Activated T-cell treated with anti-CD3 and anti-CD28 coated beads for 48 hours (primary cell): ENCODE data around the gene COPZ1.
"Not testable (repeated sequence)": the region's sequence is repeated elsewhere in the genome, so short reads cannot be mapped to it uniquely, and the experiment has no call there.

Source experiments
- DNase-seq: peaks from one replicate; pipeline ENCODE4 v3.0.0-alpha.2; 2020; ENCODE audit warnings: low read depth

The COPZ1 gene

GRCh38 chr12:54333420-54334034 lies 8.6 kb downstream of the COPZ1 start:
- no peak for DNase-seq

GRCh38 chr12:54337280-54337842 lies 12.4 kb downstream of the COPZ1 start:
- DNase-seq = no peak

GRCh38 chr12:54337854-54338650 lies 13.1 kb downstream of the COPZ1 start:
- DNase-seq = no peak

- DNase-seq = no peak
These were observed 13.9 kb downstream of the COPZ1 start for GRCh38 chr12:54338698-54339296.

GRCh38 chr12:54340846-54341245 lies 15.9 kb downstream of the COPZ1 start:
- no peak for DNase-seq

- no peak for DNase-seq
These were observed 16.7 kb downstream of the COPZ1 start for GRCh38 chr12:54341378-54342300.

GRCh38 chr12:54349036-54349435 lies 24.1 kb downstream of the COPZ1 start:
- no peak for DNase-seq

GRCh38 chr12:54349679-54350078 lies 24.7 kb downstream of the COPZ1 start:
- no peak for DNase-seq

GRCh38 chr12:54350743-54351142 lies 25.8 kb downstream of the COPZ1 start:
- no peak for DNase-seq

GRCh38 chr12:54351341-54351740 lies 26.4 kb downstream of the COPZ1 start:
- no peak for DNase-seq

GRCh38 chr12:54352022-54352531 lies 27.1 kb downstream of the COPZ1 start:
- DNase-seq = peak; percentile 27

GRCh38 chr12:54352891-54353874 lies 28.3 kb downstream of the COPZ1 start:
- no peak for DNase-seq

GRCh38 chr12:54354271-54354670 lies 29.3 kb downstream of the COPZ1 start:
- not testable (repeated sequence) for DNase-seq

GRCh38 chr12:54355104-54355815 lies 30.3 kb downstream of the COPZ1 start:
- no peak for DNase-seq

GRCh38 chr12:54356228-54356627 lies 31.3 kb downstream of the COPZ1 start:
- DNase-seq = no peak

GRCh38 chr12:54356951-54357356 lies 32.0 kb downstream of the COPZ1 start:
- DNase-seq = no peak

GRCh38 chr12:54357506-54358190 lies 32.7 kb downstream of the COPZ1 start:
- no peak for DNase-seq

- no peak for DNase-seq
These were observed 33.4 kb downstream of the COPZ1 start for GRCh38 chr12:54358191-54358944.
